ENCODE results near the gene C19orf53.

- TF ChIP-seq POLR2A (IDR thresholded peaks at IDR 0.05): no peak
- no peak for TF ChIP-seq CTCF (IDR thresholded peaks at IDR 0.05)
These were observed 32.4 kb upstream of the C19orf53 start for GRCh38 chr19:13741893-13742292.
